HG03432 (cell line): ENCODE data around the gene GLIS2.

Source experiments
- ATAC-seq: cut with Tn5 transposase; IDR thresholded peaks from one replicate; pipeline ENCODE4 v1.9.1; 2021; ENCODE audit warnings: mild to moderate bottlenecking, moderate library complexity; ENCODE audit not compliant: unreplicated experiment

Gene GLIS2

DNA sequence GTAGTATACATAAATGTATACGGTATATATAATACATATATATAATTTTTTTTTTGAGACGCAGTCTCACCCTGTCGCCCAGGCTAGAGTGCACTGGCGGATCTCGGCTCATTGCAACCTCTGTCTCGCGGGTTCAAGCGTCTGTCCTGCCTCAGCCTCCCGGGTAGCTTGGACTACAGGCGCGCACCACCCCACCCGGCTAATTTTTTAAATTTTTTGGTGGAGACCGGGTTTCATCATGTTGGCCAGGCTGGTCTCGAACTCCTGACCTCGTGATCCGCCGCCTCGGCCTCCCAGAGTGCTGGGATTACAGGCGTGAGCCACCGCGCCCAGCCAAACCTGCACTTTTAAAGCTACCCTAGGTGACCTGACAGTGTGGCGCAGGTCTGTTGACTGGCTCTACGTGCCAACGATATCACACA, 34.5 kb downstream of the GLIS2 start:
- ATAC-seq, result peak; percentile 9

- ATAC-seq, result peak; percentile 90
Measured at GRCh38 chr16:4350787-4351659, 35.2 kb downstream of the GLIS2 start, which contains the start of gene PAM16. PAM16 (minus strand) TSS chr16:4351321; CDS start chr16:4351234, 87 bp downstream.

DNA sequence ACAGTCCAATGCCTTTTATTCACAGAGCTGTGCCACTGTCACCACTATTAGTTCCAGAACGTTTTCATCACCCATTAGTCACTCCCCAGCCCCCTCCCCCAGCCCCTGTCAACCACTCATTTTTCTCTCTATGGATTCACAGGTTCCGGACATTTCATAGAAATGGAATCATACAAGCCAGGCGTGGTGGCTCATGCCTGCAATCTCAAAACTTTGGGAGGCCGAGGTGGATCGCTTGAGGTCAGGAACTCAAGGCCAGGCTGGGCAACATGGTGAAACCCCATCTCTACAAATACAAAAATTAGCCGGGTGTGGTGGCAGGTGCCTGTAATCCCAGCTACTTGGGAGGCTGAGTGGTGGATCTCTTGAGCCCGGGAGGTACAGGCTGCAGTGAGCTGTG, 36.0 kb downstream of the GLIS2 start:
- ATAC-seq, result no peak

DNA sequence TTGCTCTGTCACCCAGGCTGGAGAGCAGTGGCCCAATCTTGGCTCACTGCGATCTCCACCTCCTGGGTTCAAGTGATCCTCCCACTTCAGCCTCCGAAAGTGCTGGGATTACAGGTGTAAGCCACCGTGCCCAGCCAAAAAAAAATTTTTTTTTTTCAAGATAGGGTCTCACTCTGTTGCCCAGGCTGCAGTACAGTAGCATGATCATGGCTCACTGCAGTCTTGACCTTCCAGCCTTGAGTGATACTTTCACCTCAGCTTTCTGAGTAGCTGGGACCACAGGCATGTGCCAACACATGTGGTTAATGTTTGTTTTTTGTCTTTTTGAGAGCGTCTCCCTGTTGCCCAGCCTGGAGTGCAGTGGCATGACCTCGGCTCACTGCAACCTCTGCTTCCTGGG, 37.0 kb downstream of the GLIS2 start:
- ATAC-seq, result no peak

DNA sequence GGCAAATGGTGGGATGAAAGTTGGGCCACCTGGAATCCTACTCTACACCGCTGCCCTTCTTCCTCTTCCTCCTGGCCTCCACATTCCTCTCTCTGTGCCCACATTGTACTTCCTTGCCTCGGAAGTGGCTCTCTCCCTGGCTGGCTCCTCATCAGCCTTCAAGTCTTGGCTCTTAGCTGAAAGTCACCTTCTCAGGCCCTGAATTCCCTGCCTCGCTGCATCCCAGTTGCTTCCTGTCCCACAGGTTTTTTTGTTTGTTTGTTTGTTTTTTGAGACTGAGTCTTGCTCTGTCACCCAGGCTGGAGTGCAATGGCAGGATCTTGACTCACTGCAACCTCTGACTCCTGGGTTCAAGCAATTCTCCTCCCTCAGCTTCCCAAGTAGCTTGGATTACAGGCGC, 37.8 kb downstream of the GLIS2 start:
- ATAC-seq, result no peak

DNA sequence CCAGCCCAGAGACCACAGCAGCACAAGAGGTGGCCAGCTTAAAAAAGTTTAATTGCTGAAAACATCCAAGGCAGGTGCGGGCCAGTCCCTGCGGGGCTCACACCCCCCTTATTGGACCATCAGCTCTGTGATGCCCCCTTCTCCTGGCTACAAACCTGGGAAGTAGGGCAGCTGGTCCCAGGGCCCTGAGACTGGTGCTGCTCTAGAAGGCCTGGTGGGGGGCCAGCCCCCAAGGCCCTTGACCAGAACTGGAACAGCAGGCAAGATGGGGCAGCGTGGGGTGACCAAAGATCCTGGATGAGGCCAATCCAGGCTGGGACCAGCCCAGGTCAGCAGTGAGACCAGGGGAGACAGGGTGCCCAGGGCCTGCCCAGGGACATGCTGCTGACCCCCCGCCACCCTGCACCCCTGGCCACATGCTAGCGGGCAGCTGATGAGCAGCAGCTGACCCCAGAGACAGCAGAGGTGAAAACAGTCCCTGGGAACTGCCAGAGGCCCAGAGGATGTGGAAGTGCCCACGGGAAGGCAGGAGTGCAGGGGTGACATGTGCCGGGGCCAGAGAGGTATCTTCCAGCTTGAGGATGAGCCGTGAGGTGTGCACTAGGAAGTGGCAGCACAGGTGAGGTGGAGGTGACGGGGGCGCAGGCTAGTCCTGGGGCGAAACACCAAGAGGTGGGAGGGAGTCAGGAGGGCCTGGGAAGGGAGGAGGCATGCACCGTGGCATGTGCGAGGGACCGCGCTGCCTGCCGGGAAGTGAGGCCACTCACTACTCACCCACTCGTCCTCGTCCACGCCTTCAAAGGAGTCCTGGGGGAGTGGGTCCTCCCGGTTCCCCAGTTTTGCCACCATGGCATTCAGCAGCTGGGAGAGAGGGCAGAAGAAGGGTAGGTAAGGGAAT, 38.9 kb downstream of the GLIS2 start:
- ATAC-seq, result no peak

- no peak for ATAC-seq
Measured at GRCh38 chr16:4356820-4357219, 41.0 kb downstream of the GLIS2 start.

DNA sequence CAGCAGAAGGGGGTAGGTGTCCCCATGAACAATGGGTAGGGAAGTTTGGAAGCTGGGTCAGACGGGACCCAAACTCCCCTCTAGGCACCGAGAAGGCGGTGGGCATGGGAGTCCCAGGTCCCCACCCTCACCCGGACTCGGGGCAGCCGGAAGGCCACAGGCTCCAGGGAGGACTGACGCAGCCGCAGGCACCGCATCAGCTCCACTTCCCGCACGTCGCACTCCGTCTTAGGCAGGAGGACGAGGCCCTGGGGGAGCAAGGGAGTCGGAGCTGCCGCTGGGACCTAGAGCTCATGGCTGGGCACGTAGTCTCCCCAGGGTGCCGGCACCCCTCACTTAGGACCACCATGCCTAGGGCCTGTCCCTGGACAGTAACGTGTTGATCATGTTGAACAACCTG, 42.4 kb downstream of the GLIS2 start:
- ATAC-seq, result no peak

GRCh38 chr16:4358831-4359561, 43.1 kb downstream of the GLIS2 start:
- ATAC-seq, result no peak

GRCh38 chr16:4359914-4360313, 44.0 kb downstream of the GLIS2 start:
- no peak for ATAC-seq

DNA sequence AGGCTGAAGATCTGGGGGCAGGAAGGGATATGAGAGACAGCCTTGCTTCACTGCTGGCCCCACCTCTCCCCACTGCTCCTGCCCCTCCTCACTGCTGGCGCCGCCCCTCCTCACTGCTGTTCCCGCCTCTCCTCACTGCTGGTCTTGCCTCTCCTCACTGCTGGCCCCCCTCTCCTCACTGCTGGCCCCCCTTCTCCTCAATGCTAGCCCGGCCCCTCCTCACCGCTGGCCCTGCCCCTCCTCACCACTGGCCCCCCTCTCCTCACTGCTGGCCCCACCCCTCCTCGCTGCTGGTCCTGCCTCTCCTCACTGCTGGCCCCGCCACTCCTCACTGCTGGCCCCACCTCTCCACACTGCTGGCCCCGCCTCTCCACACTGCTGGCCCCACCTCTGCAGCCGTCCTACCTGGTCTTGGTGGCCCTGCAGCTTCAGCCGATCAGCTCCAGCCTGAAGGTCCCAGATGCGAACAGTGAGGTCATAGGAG, 44.7 kb downstream of the GLIS2 start:
- ATAC-seq, result no peak

DNA sequence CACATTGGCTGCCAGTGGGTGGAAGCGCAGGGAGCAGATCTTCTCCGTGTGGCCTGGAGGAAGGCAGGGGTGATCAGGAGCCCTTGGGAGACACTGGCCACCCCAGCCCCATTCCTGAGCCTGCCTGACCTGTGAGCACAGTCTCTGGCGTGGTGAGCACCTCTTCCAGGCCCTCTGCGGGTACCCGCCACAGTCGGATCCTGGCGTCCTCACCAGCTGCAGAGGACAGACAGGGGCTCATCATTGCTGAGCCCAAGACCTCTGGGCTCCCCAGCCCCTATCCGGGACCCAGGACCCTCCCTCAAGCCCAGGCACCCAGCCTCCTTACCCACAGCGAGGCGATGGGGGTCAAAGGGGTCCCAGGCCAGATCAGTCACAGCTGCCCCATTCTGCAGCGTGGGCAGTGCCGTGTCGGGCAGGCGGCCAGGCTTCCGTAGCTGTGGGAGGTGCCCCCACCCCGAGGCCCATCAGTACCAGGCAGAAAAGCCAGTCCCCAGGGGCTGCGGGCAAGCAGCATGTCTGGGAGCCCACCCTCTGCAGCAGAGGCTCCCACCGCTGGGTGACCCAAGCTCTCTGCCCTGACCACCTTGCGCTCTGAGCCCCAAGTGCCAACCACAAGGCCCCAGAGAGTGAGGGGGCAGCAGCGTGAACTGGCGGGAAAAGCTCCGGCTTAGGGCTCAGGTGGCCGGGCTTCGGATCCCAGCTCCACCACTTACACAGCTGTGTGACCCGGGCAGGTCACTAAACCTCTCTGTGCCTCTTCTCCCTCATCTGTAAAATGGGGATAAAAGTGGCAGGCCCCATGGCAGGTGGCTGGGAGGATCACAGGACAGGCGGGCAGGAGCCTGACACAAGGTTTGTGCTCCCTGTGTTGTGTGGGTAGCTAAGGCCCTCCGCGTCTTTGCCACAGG, 45.4 kb downstream of the GLIS2 start:
- ATAC-seq, result no peak

- no peak for ATAC-seq
Measured at GRCh38 chr16:4361944-4362311, 46.1 kb downstream of the GLIS2 start.

GRCh38 chr16:4362476-4363135, 46.7 kb downstream of the GLIS2 start:
- no peak for ATAC-seq

GRCh38 chr16:4364196-4365013, 48.5 kb downstream of the GLIS2 start:
- no peak for ATAC-seq

DNA sequence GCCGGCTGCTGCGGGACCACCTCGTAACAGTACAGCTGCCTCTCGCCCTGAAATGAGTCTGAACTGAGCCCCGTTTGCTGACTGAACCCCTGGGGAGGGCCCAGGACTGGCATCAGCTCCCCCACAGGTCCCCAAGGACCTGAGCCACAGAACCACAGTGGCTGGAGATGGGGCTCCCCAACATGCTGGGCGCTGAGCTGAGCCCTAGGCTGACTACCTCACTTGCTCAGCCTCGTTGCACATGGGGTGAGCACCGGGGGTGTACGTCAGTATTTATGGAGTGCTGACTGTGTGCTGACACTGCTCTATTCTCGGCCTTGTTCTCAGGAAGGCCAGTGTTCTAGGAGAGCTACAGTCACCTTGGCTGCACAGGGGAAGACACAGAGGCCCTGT, 49.1 kb downstream of the GLIS2 start:
- peak; percentile 71 for ATAC-seq

GRCh38 chr16:4365615-4366014, 49.7 kb downstream of the GLIS2 start:
- no peak for ATAC-seq

DNA sequence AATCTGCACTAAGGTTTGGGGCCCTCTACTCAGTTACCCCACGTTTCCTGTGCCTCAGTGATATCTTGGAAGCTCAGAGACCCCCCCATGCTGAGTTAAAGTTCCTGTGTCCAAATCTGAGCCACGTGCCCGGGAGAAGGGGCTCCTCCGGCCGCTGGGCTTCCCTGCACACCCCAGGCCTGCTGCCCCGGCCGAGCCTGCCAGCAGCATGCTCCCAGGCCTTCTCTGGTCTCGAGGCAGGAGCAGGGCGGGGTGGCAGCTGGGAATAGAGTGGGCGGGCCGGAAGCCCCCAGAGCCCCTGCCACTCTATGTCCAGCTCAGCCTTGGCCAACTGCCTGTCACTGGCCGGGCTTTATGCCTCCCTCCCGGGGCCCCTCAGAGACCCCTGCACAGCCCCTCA, 50.1 kb downstream of the GLIS2 start:
- no peak for ATAC-seq
